Activated CD4-positive, alpha-beta T cell treated with anti-CD3 and anti-CD28 coated beads for 36 hours (primary cell): ENCODE data around the gene FNTB. TPM values are rescaled to one million over a fixed set of nuclear protein-coding genes. Genes with fewer than 3 reads are reported as not detected.

Source experiments
- ATAC-seq: fragments of 200-7000 bp; cut with Tn5 transposase; one replicate; pipeline ENCODE4 v1.10.0; 2021; ENCODE audit warnings: mild to moderate bottlenecking, moderate library complexity
- CTCF ChIA-PET: fragments of 350-600 bp; sonication (Branson Sonifier 250); formaldehyde crosslinking; loops from one replicate; lab custom pipeline; 2021; ENCODE audit warnings: antibody characterized with exemption; lab: Charles Lee
- POLR2A ChIA-PET: fragments of 350-600 bp; sonication (Branson Sonifier 250); formaldehyde crosslinking; loops from one replicate; lab custom pipeline; 2021; ENCODE audit warnings: antibody characterized with exemption, inconsistent platforms; lab: Charles Lee
- DNase-seq: peaks from one replicate; pipeline ENCODE4 v3.0.0-alpha.2; 2020
- H3K27ac Mint-ChIP-seq: one replicate; pipeline ENCODE4 v1.8.0; 2021; ENCODE audit warnings: mixed read lengths
- H3K27me3 Mint-ChIP-seq: one replicate; pipeline ENCODE4 v1.8.0; 2021; ENCODE audit warnings: mixed read lengths
- H3K36me3 Mint-ChIP-seq: one replicate; pipeline ENCODE4 v1.8.0; 2021; ENCODE audit warnings: low read depth, mixed read lengths
- H3K4me1 Mint-ChIP-seq: one replicate; pipeline ENCODE4 v1.8.0; 2021; ENCODE audit warnings: mixed read lengths
- H3K4me3 Mint-ChIP-seq: one replicate; pipeline ENCODE4 v1.8.0; 2021; ENCODE audit warnings: mild to moderate bottlenecking, moderate library complexity, mixed read lengths
- H3K9me3 Mint-ChIP-seq: one replicate; pipeline ENCODE4 v1.8.0; 2021; ENCODE audit warnings: low read depth, mixed read lengths
- intact Hi-C, 2 experiments: fragments of 100-400 bp; cut with DNase I in 1 of 2; cut with micrococcal nuclease in 1 of 2; formaldehyde crosslinking; loops; one replicate each; pipeline versions ENCODE4 v1.14.2 to v1.15.1; 2022 to 2024; cut with DNase I, micrococcal nuclease
- total RNA-seq, 2 experiments: library from RNA; stranded (reverse); gene quantifications; one replicate each; pipeline ENCODE4 v1.2.3, GENCODE V29; 2021

FNTB gene
- total RNA-seq, 2 experiments from 2014 or later: 18.2 to 24.9 TPM

- Mint-ChIP-seq H3K4me1 (peaks cover 75% of the 10 kb centered on the region), H3K27me3 (no peaks in the 10 kb centered on the region), H3K36me3 (peaks cover 64% of the 10 kb centered on the region), H3K9me3 (no peaks in the 10 kb centered on the region), H3K4me3 (no peak overlapping the region), H3K27ac (peak overlapping the region; percentile 64)
- ChIA-PET POLR2A (no interaction called here), CTCF (interaction anchor here (0.6 to 1.4 kb wide), 3 partner anchors 23 to 728 kb away, joined by 3 read pairs; no protein-coding TSS in a partner anchor)
- peak; percentile 22 for DNase-seq
- no peak for ATAC-seq
- intact Hi-C loops: loop anchor here in 1 of 2 experiments (5.0 kb wide), 1 partner anchor 169 kb away; no protein-coding TSS in a partner anchor
Measured at GRCh38 chr14:65096323-65097089, 109.8 kb downstream of the FNTB start.

- Mint-ChIP-seq H3K27me3 (peaks cover 2% of the 10 kb centered on the region), H3K4me3 (peak overlapping the region; percentile 60), H3K36me3 (peaks cover 52% of the 10 kb centered on the region), H3K9me3 (no peaks in the 10 kb centered on the region), H3K27ac (peak overlapping the region; percentile 83), H3K4me1 (peaks cover 71% of the 10 kb centered on the region)
- POLR2A ChIA-PET: interaction anchor here (0.6 kb wide), 1 partner anchor 675 kb away, joined by 3 read pairs; no protein-coding TSS in a partner anchor
- intact Hi-C loops: loop anchor here in 1 of 2 experiments (5.0 kb wide), 1 partner anchor 171 kb away; no protein-coding TSS in a partner anchor
- CTCF ChIA-PET: interaction anchor here (0.7 to 2.2 kb wide), 3 partner anchors 9 to 118 kb away, joined by 3 to 5 read pairs (median 3); no protein-coding TSS in a partner anchor
- no peak for DNase-seq
- ATAC-seq: no peak
Measured at GRCh38 chr14:65098586-65098985, 111.9 kb downstream of the FNTB start.

- H3K4me1 Mint-ChIP-seq: peaks cover 53% of the 10 kb centered on the region
- peak overlapping the region; percentile 96 for H3K27ac Mint-ChIP-seq
- no peak for DNase-seq
- H3K4me3 Mint-ChIP-seq: peak overlapping the region; percentile 89
- no peaks in the 10 kb centered on the region for H3K9me3 Mint-ChIP-seq
- peaks cover 37% of the 10 kb centered on the region for H3K36me3 Mint-ChIP-seq
- peaks cover 2% of the 10 kb centered on the region for H3K27me3 Mint-ChIP-seq
- POLR2A ChIA-PET: interaction anchor here (0.5 to 0.7 kb wide), 2 partner anchors 99 to 186 kb away, joined by 3 read pairs; partner anchors contain the start of gene CHURC1
- intact Hi-C loops: loop anchor here (5.0 kb wide), 5 partner anchors 106 to 1406 kb away; partner anchors contain the start of gene GPHN (in 1 of the 2)
- no peak for ATAC-seq
- CTCF ChIA-PET: interaction anchor here (1.2 kb wide), 1 partner anchor 114 kb away, joined by 3 read pairs; no protein-coding TSS in a partner anchor
Measured at GRCh38 chr14:65100922-65101541, 114.3 kb downstream of the FNTB start.

- Mint-ChIP-seq H3K4me1 (peaks cover 47% of the 10 kb centered on the region), H3K27me3 (peaks cover 2% of the 10 kb centered on the region), H3K4me3 (peak overlapping the region; percentile 89), H3K9me3 (no peaks in the 10 kb centered on the region), H3K27ac (peak overlapping the region; percentile 96), H3K36me3 (peaks cover 29% of the 10 kb centered on the region)
- intact Hi-C loops: loop anchor here (1.0 to 5.0 kb wide), 11 partner anchors 104 to 1405 kb away; partner anchors contain the start of genes CHURC1 (in 1 of the 2), FUT8 (in 1 of the 2), GPHN (in 1 of the 2) and ZBTB1 (in 1 of the 2)
- no peak for ATAC-seq
- CTCF ChIA-PET: interaction anchor here (0.5 to 1.2 kb wide), 3 partner anchors 111 to 693 kb away, joined by 3 to 4 read pairs (median 3); no protein-coding TSS in a partner anchor
- DNase-seq: peak; percentile 60
- POLR2A ChIA-PET: interaction anchor here (0.6 kb wide), 1 partner anchor 410 kb away, joined by 6 read pairs; no protein-coding TSS in a partner anchor
Measured at GRCh38 chr14:65101631-65102440, 115.1 kb downstream of the FNTB start.

DNA sequence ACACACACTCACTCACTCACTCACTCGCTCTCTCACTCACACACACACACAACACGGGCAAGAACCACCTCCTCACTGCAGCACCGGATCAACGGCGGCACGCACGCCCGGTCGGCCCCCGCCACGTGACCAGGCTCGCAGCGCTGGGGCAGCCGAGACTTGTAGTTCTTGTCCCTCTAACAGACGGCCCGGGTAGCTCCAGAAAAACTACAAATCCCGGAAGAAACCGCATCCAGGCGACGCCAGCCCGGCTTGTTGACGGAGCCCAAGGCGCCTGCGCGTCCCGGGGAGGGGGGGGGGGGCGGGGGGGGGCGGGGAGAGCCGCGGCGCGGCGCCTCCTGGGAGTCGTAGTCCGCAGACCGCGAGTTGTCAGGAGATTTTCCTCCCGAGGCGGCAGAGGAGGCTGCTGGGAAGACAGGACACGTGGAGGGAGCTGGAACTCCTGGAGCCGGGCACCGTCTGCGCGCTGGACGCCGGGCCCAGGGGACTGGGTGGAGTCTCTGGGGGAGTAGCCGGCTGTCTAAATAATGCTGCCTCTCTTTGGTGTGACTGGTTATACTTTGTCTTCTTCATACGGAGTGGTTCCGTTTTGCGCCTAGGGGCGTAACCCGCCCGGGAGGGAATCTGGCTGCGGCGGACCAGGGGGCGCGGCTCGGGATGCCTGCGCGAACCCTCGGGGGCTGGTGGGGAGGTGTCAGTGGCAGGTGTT is 115.9 kb downstream of the FNTB start, which contains the start of gene MAX:
Gene MAX (minus strand): TSS at position 77 of the 709 bp plus-strand sequence. CDS start 178 bp downstream, outside the sequence.
- Mint-ChIP-seq H3K4me3 (peak within 1 kb of the TSS; percentile 89), H3K27me3 (peaks cover 2% of the 10 kb centered on the region), H3K9me3 (no peaks in the 10 kb centered on the region), H3K36me3 (peaks cover 27% of the 10 kb centered on the region), H3K4me1 (peaks cover 40% of the 10 kb centered on the region), H3K27ac (peak within 1 kb of the TSS; percentile 96)
- peak; percentile 95 for ATAC-seq
- intact Hi-C loops: loop anchor here (1.0 to 5.0 kb wide), 11 partner anchors 104 to 1405 kb away; partner anchors contain the start of genes CHURC1 (in 1 of the 2), FUT8 (in 1 of the 2), GPHN (in 1 of the 2) and ZBTB1 (in 1 of the 2)
- CTCF ChIA-PET: interaction anchor here (0.6 to 1.6 kb wide), 5 partner anchors 29 to 693 kb away, joined by 3 read pairs; no protein-coding TSS in a partner anchor
- POLR2A ChIA-PET: interaction anchor here (0.6 kb wide), 2 partner anchors 64 to 410 kb away, joined by 3 to 6 read pairs; no protein-coding TSS in a partner anchor
- peak; percentile 99 for DNase-seq

- CTCF ChIA-PET: interaction anchor here (0.8 to 1.6 kb wide), 6 partner anchors 30 to 211 kb away, joined by 3 to 4 read pairs (median 3); no protein-coding TSS in a partner anchor
- H3K36me3 Mint-ChIP-seq: peaks cover 21% of the 10 kb centered on the region
- peaks cover 2% of the 10 kb centered on the region for H3K27me3 Mint-ChIP-seq
- H3K9me3 Mint-ChIP-seq: no peaks in the 10 kb centered on the region
- peak overlapping the region; percentile 89 for H3K4me3 Mint-ChIP-seq
- peak overlapping the region; percentile 26 for H3K27ac Mint-ChIP-seq
- POLR2A ChIA-PET: interaction anchor here (0.6 kb wide), 1 partner anchor 65 kb away, joined by 3 read pairs; no protein-coding TSS in a partner anchor
- DNase-seq (peak; percentile 45), ATAC-seq (no peak)
- H3K4me1 Mint-ChIP-seq: peaks cover 34% of the 10 kb centered on the region
- intact Hi-C loops: loop anchor here (2.0 to 5.0 kb wide), 6 partner anchors 104 to 1404 kb away; partner anchors contain the start of genes GPHN (in 1 of the 2) and ZBTB1 (in 1 of the 2)
Measured at GRCh38 chr14:65103150-65103760, 116.6 kb downstream of the FNTB start.

- H3K9me3 Mint-ChIP-seq: no peaks in the 10 kb centered on the region
- ATAC-seq: no peak
- intact Hi-C loops: loop anchor here (5.0 kb wide), 5 partner anchors 103 to 1403 kb away; partner anchors contain the start of gene GPHN (in 1 of the 2)
- no peak overlapping the region for H3K4me3 Mint-ChIP-seq
- H3K36me3 Mint-ChIP-seq: peaks cover 13% of the 10 kb centered on the region
- DNase-seq: no peak
- H3K27ac Mint-ChIP-seq: no peak overlapping the region
- H3K27me3 Mint-ChIP-seq: peaks cover 2% of the 10 kb centered on the region
- ChIA-PET POLR2A (no interaction called here), CTCF (interaction anchor here (1.2 kb wide), 1 partner anchor 311 kb away, joined by 3 read pairs; no protein-coding TSS in a partner anchor)
- H3K4me1 Mint-ChIP-seq: peaks cover 21% of the 10 kb centered on the region
Measured at GRCh38 chr14:65104791-65105190, 118.1 kb downstream of the FNTB start.

- no peak overlapping the region for H3K27ac Mint-ChIP-seq
- DNase-seq: no peak
- peaks cover 8% of the 10 kb centered on the region for H3K4me1 Mint-ChIP-seq
- H3K9me3 Mint-ChIP-seq: no peaks in the 10 kb centered on the region
- CTCF ChIA-PET: interaction anchor here (0.6 to 0.8 kb wide), 3 partner anchors 31 to 591 kb away, joined by 3 read pairs; no protein-coding TSS in a partner anchor
- H3K36me3 Mint-ChIP-seq: peaks cover 4% of the 10 kb centered on the region
- H3K27me3 Mint-ChIP-seq: peaks cover 2% of the 10 kb centered on the region
- H3K4me3 Mint-ChIP-seq: no peak overlapping the region
- intact Hi-C loops: no loop called here
- ATAC-seq: no peak
- POLR2A ChIA-PET: no interaction called here
Measured at GRCh38 chr14:65106316-65106715, 119.6 kb downstream of the FNTB start.

GRCh38 chr14:65106736-65107135 is 120.0 kb downstream of the FNTB start:
- Mint-ChIP-seq H3K4me1 (peaks cover 8% of the 10 kb centered on the region), H3K4me3 (no peak overlapping the region), H3K27ac (no peak overlapping the region), H3K36me3 (peaks cover 3% of the 10 kb centered on the region), H3K27me3 (peaks cover 2% of the 10 kb centered on the region), H3K9me3 (no peaks in the 10 kb centered on the region)
- ATAC-seq (no peak), DNase-seq (no peak)
- intact Hi-C loops: no loop called here
- ChIA-PET CTCF (interaction anchor here (0.7 kb wide), 1 partner anchor 39 kb away, joined by 3 read pairs; no protein-coding TSS in a partner anchor), POLR2A (no interaction called here)
